H9 (cell line): ENCODE measurements around the gene CNOT11. TPM values are rescaled to one million over a fixed set of nuclear protein-coding genes. Genes with fewer than 3 reads are reported as not detected.
A peak's percentile ranks its signal among the peaks of the same experiment; 100 is the strongest.

ENCODE experiments used
- DNase-seq: peaks from one replicate; pipeline ENCODE4 v3.0.0-alpha.2; 2017
- H2AFZ ChIP-seq: one replicate; pipeline ENCODE4 v1.6.1; 2013; ENCODE audit warnings: mild to moderate bottlenecking, low read length, control low read depth, moderate library complexity
- H2AK5ac ChIP-seq: 2 replicates; pipeline ENCODE4 v1.6.1; 2013; ENCODE audit warnings: low read length, control low read depth, mixed read lengths; ENCODE audit not compliant: insufficient read length
- H2BK120ac ChIP-seq: one replicate; pipeline ENCODE4 v1.6.1; 2013; ENCODE audit warnings: low read depth, mild to moderate bottlenecking, low read length, control low read depth, inconsistent platforms; ENCODE audit not compliant: poor library complexity, severe bottlenecking
- H2BK12ac ChIP-seq: 2 replicates; pipeline ENCODE4 v1.6.1; 2013; ENCODE audit warnings: low read length, control low read depth, mixed read lengths, low read depth; ENCODE audit not compliant: insufficient read length
- H2BK15ac ChIP-seq: 2 replicates; pipeline ENCODE4 v1.6.1; 2013; ENCODE audit warnings: low read depth, low read length, control low read depth
- H2BK20ac ChIP-seq: one replicate; pipeline ENCODE4 v1.6.1; 2013; ENCODE audit warnings: low read depth, mild to moderate bottlenecking, low read length, control low read depth, inconsistent platforms; ENCODE audit not compliant: poor library complexity, severe bottlenecking
- H2BK5ac ChIP-seq: 2 replicates; pipeline ENCODE4 v1.6.1; 2013; ENCODE audit warnings: low read length, control low read depth, mixed read lengths; ENCODE audit not compliant: insufficient read length
- H3K14ac ChIP-seq: 2 replicates; pipeline ENCODE4 v1.6.1; 2013; ENCODE audit warnings: low read length, control low read depth; ENCODE audit not compliant: insufficient read depth
- H3K18ac ChIP-seq: 2 replicates; pipeline ENCODE4 v1.6.1; 2013; ENCODE audit warnings: low read depth, mild to moderate bottlenecking, mixed read lengths, low read length, control low read depth; ENCODE audit not compliant: insufficient read length
- H3K23ac ChIP-seq: 2 replicates; pipeline ENCODE4 v1.6.1; 2013; ENCODE audit warnings: low read length, control low read depth, mixed read lengths, low read depth; ENCODE audit not compliant: insufficient read length
- H3K23me2 ChIP-seq: 2 replicates; pipeline ENCODE4 v1.6.1; 2013; ENCODE audit warnings: low read depth, mild to moderate bottlenecking, mixed read lengths, low read length, control low read depth; ENCODE audit not compliant: insufficient read length, poor library complexity, severe bottlenecking
- H3K27ac ChIP-seq: 2 replicates; pipeline ENCODE4 v1.5.1; 2013; ENCODE audit warnings: low read length, control low read depth, mixed read lengths, low read depth; ENCODE audit not compliant: insufficient read length
- H3K27me3 ChIP-seq: 2 replicates; pipeline ENCODE4 v1.6.1; 2013; ENCODE audit warnings: low read length, control low read depth, inconsistent platforms; ENCODE audit not compliant: insufficient read depth
- H3K4ac ChIP-seq: 2 replicates; pipeline ENCODE4 v1.6.1; 2013; ENCODE audit warnings: low read depth, mild to moderate bottlenecking, control low read depth, inconsistent platforms, low read length, moderate library complexity
- H3K4me1 ChIP-seq: 2 replicates; pipeline ENCODE4 v1.6.1; 2013; ENCODE audit warnings: low read length, control low read depth, inconsistent platforms; ENCODE audit not compliant: insufficient read depth
- H3K4me2 ChIP-seq: 2 replicates; pipeline ENCODE4 v1.6.1; 2013; ENCODE audit warnings: low read length, control low read depth, mixed read lengths; ENCODE audit not compliant: insufficient read length, insufficient read depth
- H3K56ac ChIP-seq: 2 replicates; pipeline ENCODE4 v1.6.1; 2013; ENCODE audit warnings: low read depth, mild to moderate bottlenecking, mixed read lengths, low read length, control low read depth; ENCODE audit not compliant: insufficient read length
- H3K79me1 ChIP-seq: 2 replicates; pipeline ENCODE4 v1.6.1; 2013; ENCODE audit warnings: low read depth, mild to moderate bottlenecking, moderate library complexity, low read length, control low read depth, inconsistent platforms; ENCODE audit not compliant: insufficient read depth, poor library complexity, severe bottlenecking
- H3K79me2 ChIP-seq: 2 replicates; pipeline ENCODE4 v1.6.1; 2013; ENCODE audit warnings: low read length, control low read depth, inconsistent platforms; ENCODE audit not compliant: insufficient read depth
- H3K9ac ChIP-seq: 2 replicates; pipeline ENCODE4 v1.6.1; 2013; ENCODE audit warnings: low read length, control low read depth, mixed read lengths; ENCODE audit not compliant: insufficient read length; ENCODE audit errors: extremely low read depth
- H3K9me3 ChIP-seq: one replicate; pipeline ENCODE4 v1.6.1; 2013; ENCODE audit warnings: low read depth, low read length, inconsistent platforms; ENCODE audit not compliant: control insufficient read depth
- H3T11ph ChIP-seq: one replicate; pipeline ENCODE4 v1.6.1; 2013; ENCODE audit warnings: mild to moderate bottlenecking, low read length, control low read depth, inconsistent platforms
- H4K20me1 ChIP-seq: one replicate; pipeline ENCODE4 v1.6.1; 2013; ENCODE audit not compliant: control insufficient read depth, insufficient read length, insufficient read depth
- H4K5ac ChIP-seq: 2 replicates; pipeline ENCODE4 v1.6.1; 2013; ENCODE audit warnings: low read depth, mild to moderate bottlenecking, mixed read lengths, low read length, control low read depth; ENCODE audit not compliant: insufficient read length
- H4K8ac ChIP-seq: replicated peaks from 2 replicates; pipeline ENCODE4 v1.6.1; 2013; ENCODE audit warnings: low read length, control low read depth, mixed read lengths, low read depth; ENCODE audit not compliant: insufficient read length
- H4K91ac ChIP-seq: 2 replicates; pipeline ENCODE4 v1.6.1; 2013; ENCODE audit warnings: low read depth, mild to moderate bottlenecking, moderate library complexity, mixed read lengths, low read length, control low read depth; ENCODE audit not compliant: insufficient read length
- H3K27ac Mint-ChIP-seq, 3 experiments: 2 replicates in 2 of 3; 3 replicates in 1 of 3; pipeline ENCODE4 v1.8.0; 2020 to 2021; ENCODE audit warnings: mixed read lengths in 3 of 3, mild to moderate bottlenecking in 1 of 3, moderate library complexity in 1 of 3
- H3K27me3 Mint-ChIP-seq: 2 replicates; pipeline ENCODE4 v1.8.0; 2021; ENCODE audit warnings: low read depth, mild to moderate bottlenecking, moderate library complexity, mixed read lengths
- H3K36me3 Mint-ChIP-seq, 3 experiments: 2 replicates in 2 of 3; 3 replicates in 1 of 3; pipeline ENCODE4 v1.8.0; 2020 to 2021; ENCODE audit warnings: low read depth in 3 of 3, mixed read lengths in 3 of 3; ENCODE audit not compliant: insufficient read depth in 1 of 3
- H3K4me1 Mint-ChIP-seq, 2 experiments: 2 replicates each; pipeline ENCODE4 v1.8.0; 2020; ENCODE audit warnings: mixed read lengths in 2 of 2
- H3K4me3 Mint-ChIP-seq, 2 experiments: 2 replicates in 1 of 2; 3 replicates in 1 of 2; pipeline ENCODE4 v1.8.0; 2020 to 2021; ENCODE audit warnings: mild to moderate bottlenecking in 2 of 2, mixed read lengths in 2 of 2, moderate library complexity in 1 of 2
- H3K9me3 Mint-ChIP-seq, 2 experiments: 2 replicates in 1 of 2; 3 replicates in 1 of 2; pipeline ENCODE4 v1.8.0; 2020; ENCODE audit warnings: mild to moderate bottlenecking in 2 of 2, mixed read lengths in 2 of 2, moderate library complexity in 1 of 2
- WGBS: extraction: QIAGEN DNeasy Blood & Tissue Kit; methylation state at CpG from one replicate; pipeline ENCODE4 v1.1.7; 2013; ENCODE audit warnings: missing lambda C conversion rate, low lambda C conversion rate, mixed read lengths; ENCODE audit not compliant: insufficient read length; ENCODE audit errors: extremely low coverage; 5-methylcytosine and 5-hydroxymethylcytosine counted together
- total RNA-seq: library from RNA; stranded (reverse); gene quantifications from 2 replicates; pipeline ENCODE4 v1.2.1, GENCODE V29; 2021
- TF ChIP-seq, protein P1 (sequence below): fragments of 200-600 bp; sonication (generic); conservative IDR thresholded peaks from 3 replicates; pipeline ENCODE4 v1.8.0; 2021; ENCODE audit warnings: antibody characterized with exemption, mild to moderate bottlenecking

CNOT11 gene
- total RNA-seq, 1 experiment from 2014 or later: 46.8 TPM

GRCh38 chr2:101255501-101255900, 2.8 kb downstream of the CNOT11 start:
- peaks cover 0 to 2% of the 10 kb centered on the region in 2 experiments; a peak in 1 of 5 replicates for H3K9me3 Mint-ChIP-seq
- H3K56ac ChIP-seq: no peak overlapping the region
- peaks cover 22 to 28% (median 22%) of the 10 kb centered on the region in 3 experiments for H3K36me3 Mint-ChIP-seq
- no peak overlapping the region for H2BK5ac ChIP-seq
- no peak overlapping the region for H2BK120ac ChIP-seq
- peaks cover 21 to 31% of the 10 kb centered on the region in 2 experiments for H3K4me1 Mint-ChIP-seq
- H3K9ac ChIP-seq: no peak overlapping the region
- no peak for DNase-seq
- no peak overlapping the region for H3K4ac ChIP-seq
- H2BK12ac ChIP-seq: no peak overlapping the region
- TF ChIP-seq, protein P1, sequence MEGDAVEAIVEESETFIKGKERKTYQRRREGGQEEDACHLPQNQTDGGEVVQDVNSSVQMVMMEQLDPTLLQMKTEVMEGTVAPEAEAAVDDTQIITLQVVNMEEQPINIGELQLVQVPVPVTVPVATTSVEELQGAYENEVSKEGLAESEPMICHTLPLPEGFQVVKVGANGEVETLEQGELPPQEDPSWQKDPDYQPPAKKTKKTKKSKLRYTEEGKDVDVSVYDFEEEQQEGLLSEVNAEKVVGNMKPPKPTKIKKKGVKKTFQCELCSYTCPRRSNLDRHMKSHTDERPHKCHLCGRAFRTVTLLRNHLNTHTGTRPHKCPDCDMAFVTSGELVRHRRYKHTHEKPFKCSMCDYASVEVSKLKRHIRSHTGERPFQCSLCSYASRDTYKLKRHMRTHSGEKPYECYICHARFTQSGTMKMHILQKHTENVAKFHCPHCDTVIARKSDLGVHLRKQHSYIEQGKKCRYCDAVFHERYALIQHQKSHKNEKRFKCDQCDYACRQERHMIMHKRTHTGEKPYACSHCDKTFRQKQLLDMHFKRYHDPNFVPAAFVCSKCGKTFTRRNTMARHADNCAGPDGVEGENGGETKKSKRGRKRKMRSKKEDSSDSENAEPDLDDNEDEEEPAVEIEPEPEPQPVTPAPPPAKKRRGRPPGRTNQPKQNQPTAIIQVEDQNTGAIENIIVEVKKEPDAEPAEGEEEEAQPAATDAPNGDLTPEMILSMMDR: no peak
- H3K4me3 Mint-ChIP-seq: no peak overlapping the region
- no peak overlapping the region for H3K23ac ChIP-seq
- H3K23me2 ChIP-seq: peaks cover 11% of the 10 kb centered on the region
- no peak overlapping the region for H2BK20ac ChIP-seq
- no peak overlapping the region for H2AFZ ChIP-seq
- H3K9me3 ChIP-seq: no peaks in the 10 kb centered on the region
- H4K91ac ChIP-seq: no peak overlapping the region
- H3K14ac ChIP-seq: no peak overlapping the region
- WGBS: no CpG with 5 or more reads among the region's 3 CpGs
- no peaks in the 10 kb centered on the region for H4K20me1 ChIP-seq
- no peak overlapping the region for H3K27ac ChIP-seq
- peaks cover 3% of the 10 kb centered on the region; the same call in 1 of the 2 replicates for H3K4me1 ChIP-seq
- H3K79me2 ChIP-seq: peaks cover 14% of the 10 kb centered on the region; the same call in 1 of the 2 replicates
- no peaks in the 10 kb centered on the region for H3K79me1 ChIP-seq
- no peak overlapping the region for H4K8ac ChIP-seq
- H3K27me3 Mint-ChIP-seq: no peaks in the 10 kb centered on the region
- H3K18ac ChIP-seq: no peak overlapping the region
- H2AK5ac ChIP-seq: no peak overlapping the region
- no peak overlapping the region for H3T11ph ChIP-seq
- peak overlapping the region in 1 of 3 experiments; percentile 11; a peak in 1 of 7 replicates for H3K27ac Mint-ChIP-seq
- no peak overlapping the region for H4K5ac ChIP-seq
- H2BK15ac ChIP-seq: no peak overlapping the region
- no peak overlapping the region for H3K4me2 ChIP-seq
- H3K27me3 ChIP-seq: no peaks in the 10 kb centered on the region
